ENCODE results near the gene AFF1. TPM values are rescaled to one million over a fixed set of nuclear protein-coding genes. Genes with fewer than 3 reads are reported as not detected.

AFF1 gene
- total RNA-seq, 1 experiment from 2014 or later, result 27.6 TPM

DNA sequence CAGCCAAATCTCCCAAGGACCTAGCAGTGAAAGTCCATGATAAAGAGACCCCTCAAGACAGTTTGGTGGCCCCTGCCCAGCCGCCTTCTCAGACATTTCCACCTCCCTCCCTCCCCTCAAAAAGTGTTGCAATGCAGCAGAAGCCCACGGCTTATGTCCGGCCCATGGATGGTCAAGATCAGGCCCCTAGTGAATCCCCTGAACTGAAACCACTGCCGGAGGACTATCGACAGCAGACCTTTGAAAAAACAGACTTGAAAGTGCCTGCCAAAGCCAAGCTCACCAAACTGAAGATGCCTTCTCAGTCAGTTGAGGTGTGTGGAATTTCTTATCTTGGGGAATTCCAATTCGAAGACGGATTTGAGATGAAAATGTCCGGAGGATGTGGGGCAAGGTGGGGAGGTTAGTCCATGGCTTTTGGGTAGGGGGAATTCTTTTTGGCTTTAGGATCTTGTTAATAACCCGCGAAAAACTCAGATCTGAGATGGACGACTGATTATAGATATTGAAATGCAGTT is 112.5 kb downstream of the AFF1 start:
- H3K27me3 ChIP-seq (ENCODE audit: control insufficient read depth, insufficient read depth, low read length), result no peaks in the 10 kb centered on the region
- H3K36me3 ChIP-seq (replicated peaks; ENCODE audit: control insufficient read depth, insufficient read depth, low read length), result peaks cover 7% of the 10 kb centered on the region
- no peak overlapping the region for H3K4me3 ChIP-seq (ENCODE audit: insufficient read depth, low read depth, low read length)
- no peak for DNase-seq

DNA sequence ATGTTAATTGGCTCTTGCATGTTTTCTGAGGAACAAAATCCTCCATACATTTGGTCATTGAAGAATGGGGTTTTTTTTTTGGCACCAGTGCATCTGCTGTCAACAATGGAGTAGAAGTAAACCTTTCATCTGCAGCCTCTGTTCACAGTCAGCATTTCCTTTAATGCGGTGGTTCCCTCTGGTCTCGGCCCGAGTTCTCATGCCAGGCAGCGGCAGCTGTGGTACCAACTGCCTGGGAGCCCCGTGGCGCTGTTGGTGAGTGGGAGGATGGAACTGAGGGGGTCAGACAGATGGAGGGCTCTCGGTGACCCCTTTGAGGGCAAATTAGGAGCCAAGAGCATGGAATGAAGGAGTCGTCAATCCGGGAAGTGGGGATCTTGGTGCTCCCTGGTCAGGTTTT is 114.7 kb downstream of the AFF1 start:
- H3K36me3 ChIP-seq (replicated peaks; ENCODE audit: control insufficient read depth, insufficient read depth, low read length), result peaks cover 7% of the 10 kb centered on the region
- H3K4me3 ChIP-seq (ENCODE audit: insufficient read depth, low read depth, low read length), result no peak overlapping the region
- no peaks in the 10 kb centered on the region for H3K27me3 ChIP-seq (ENCODE audit: control insufficient read depth, insufficient read depth, low read length)
- no peak for DNase-seq

DNA sequence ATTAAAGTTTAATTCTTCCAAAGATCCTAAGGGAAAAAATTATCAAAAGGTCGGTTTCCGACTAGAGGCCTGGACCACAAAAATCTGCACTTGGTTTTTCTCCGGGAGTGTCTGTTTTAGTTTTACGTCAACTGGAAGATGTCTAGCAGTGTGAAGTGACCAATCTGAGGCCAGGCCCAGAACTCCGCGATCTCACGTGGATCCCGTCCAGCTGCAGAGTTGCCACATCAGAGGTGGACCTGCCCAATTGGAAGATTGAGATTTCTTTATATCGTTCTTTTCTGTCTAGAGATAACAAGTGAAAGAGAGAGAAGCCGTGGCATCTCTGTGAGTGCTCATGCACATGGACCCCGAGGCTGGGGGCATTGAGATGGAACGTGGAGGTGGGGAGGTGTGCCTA is 115.8 kb downstream of the AFF1 start:
- H3K36me3 ChIP-seq (replicated peaks; ENCODE audit: control insufficient read depth, insufficient read depth, low read length), result peaks cover 7% of the 10 kb centered on the region

DNA sequence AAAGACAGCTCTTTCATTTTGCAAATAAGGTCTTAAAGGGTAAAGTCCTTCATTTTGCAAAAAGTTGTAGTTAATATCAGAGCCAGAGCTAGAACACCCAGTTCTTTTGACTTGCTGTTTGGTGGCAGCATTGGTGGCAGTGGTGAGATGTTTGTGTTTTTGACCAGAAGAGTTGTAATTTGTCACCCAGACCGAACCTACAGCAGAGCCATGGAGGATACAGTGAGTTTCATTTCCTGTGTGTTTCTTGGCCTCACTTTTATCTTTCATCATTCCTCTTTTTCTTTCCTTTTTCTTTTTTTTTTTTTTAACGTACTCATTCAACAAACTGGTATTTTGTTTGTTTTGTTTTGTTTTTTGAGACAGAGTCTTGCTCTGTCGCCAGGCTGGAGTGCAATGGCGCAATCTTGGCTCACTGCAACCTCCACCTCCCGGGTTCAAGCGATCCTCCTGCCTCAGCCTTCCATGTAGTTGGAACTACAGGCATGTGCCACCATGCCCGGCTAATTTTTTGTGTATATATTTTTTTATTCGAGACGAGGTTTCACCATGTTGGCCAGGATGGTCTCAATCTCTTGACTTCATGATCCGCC is 116.4 kb downstream of the AFF1 start:
- DNase-seq, result no peak
- Histone ChIP-seq H3K36me3 (replicated peaks; ENCODE audit: control insufficient read depth, insufficient read depth, low read length) (peaks cover 7% of the 10 kb centered on the region), H3K4me3 (ENCODE audit: insufficient read depth, low read depth, low read length) (no peak overlapping the region), H3K27me3 (ENCODE audit: control insufficient read depth, insufficient read depth, low read length) (no peaks in the 10 kb centered on the region)

More for the DNA sequence above, 115.8 kb downstream of the AFF1 start:
- H3K4me3 ChIP-seq (ENCODE audit: insufficient read depth, low read depth, low read length), result no peak overlapping the region
- DNase-seq, result no peak
- no peaks in the 10 kb centered on the region for H3K27me3 ChIP-seq (ENCODE audit: control insufficient read depth, insufficient read depth, low read length)

DNA sequence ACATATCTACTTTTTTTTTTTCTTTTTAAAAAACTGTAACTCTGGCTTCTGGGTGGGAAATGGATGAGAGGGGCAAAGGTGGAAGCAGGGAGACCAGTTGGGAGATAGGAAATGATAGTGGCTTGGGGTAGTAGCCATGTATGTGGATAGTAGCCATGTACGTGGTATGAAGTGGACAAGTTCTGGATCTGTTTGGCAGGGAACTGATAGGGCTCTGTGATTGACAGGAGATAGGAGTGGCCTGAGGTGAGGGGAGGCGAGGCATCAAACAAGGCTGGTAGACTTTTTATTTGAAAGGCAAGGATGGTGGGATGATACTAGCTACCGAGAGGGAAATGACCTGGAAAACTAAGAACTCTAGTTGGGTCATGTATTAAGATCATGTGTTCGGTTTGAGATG is 117.8 kb downstream of the AFF1 start:
- no peak for DNase-seq
- Histone ChIP-seq H3K4me3 (ENCODE audit: insufficient read depth, low read depth, low read length) (no peak overlapping the region), H3K27me3 (ENCODE audit: control insufficient read depth, insufficient read depth, low read length) (no peaks in the 10 kb centered on the region), H3K36me3 (replicated peaks; ENCODE audit: control insufficient read depth, insufficient read depth, low read length) (peaks cover 2% of the 10 kb centered on the region; the same call in 1 of the 2 replicates)

DNA sequence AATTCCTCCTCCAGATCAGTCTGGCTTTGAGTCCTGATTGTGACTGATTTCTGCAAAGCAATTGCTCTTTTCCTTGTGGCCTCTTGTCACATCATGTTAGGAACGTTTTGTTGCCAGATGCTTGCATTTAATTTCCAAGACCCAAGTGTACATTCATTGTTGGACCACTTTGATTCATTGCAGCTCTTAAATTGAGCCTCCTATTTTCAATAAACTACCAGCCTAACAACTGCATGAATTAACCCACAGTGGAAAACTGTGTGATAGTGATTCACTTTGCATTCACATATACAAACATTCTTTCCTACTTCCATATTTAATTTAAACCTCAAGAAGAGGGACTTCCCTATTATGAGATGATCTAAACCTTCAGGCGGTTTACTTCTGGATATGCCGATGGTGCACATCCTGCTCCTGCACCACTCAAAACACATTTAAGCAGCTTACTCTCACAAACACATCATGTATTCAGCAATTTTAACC is 118.4 kb downstream of the AFF1 start:
- H3K4me3 ChIP-seq (ENCODE audit: insufficient read depth, low read depth, low read length), result no peak overlapping the region
- H3K27me3 ChIP-seq (ENCODE audit: control insufficient read depth, insufficient read depth, low read length), result no peaks in the 10 kb centered on the region
- no peak for DNase-seq
- peaks cover 2% of the 10 kb centered on the region; the same call in 1 of the 2 replicates for H3K36me3 ChIP-seq (replicated peaks; ENCODE audit: control insufficient read depth, insufficient read depth, low read length)

DNA sequence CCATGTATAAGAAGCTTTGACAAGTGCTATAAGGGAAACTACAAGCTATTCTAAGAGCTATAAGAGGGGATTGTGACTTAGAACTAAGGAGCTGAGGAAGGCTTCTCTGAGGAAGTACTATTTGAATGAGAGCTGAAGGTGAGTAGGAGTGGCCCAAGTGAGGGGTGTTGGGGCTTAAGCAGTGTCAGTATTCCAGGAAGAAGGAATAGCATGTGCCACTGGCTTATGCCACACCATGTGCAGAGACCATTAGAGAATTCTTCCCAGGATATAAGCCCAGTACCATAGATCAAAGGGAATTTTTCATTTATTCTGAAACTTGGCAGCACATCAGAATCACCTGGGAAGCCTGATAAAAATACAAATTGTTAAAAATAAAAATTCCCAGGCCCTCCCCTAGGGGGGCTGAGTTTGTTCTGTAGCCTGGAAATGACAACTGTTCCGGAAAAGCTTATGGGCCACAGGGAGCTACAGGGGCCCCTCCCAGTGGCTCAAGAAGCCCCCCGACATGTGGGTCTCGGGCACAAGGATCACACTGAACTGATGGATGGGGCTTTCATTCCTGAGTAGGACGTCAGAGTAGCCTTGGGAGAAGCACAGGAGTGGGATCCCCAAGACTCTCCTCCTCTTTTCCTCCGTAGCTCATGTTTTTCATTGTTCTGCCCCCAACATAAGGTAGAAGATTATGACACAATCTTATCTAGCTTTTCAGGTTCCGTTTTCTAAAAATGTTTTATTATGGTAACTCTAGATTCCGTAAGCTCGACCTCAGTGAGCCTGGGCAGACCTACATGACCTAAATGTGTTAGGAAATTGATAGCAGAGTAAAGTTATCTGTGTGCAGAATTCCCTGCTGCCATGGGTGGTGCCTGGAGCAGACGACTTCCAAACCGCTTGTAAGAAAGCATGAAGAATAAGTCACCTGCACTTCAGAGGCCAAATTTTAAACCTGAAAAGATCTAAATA is 119.3 kb downstream of the AFF1 start:
- DNase-seq, result no peak
- Histone ChIP-seq H3K4me3 (ENCODE audit: insufficient read depth, low read depth, low read length) (no peak overlapping the region), H3K36me3 (replicated peaks; ENCODE audit: control insufficient read depth, insufficient read depth, low read length) (peaks cover 2% of the 10 kb centered on the region; the same call in 1 of the 2 replicates), H3K27me3 (ENCODE audit: control insufficient read depth, insufficient read depth, low read length) (no peaks in the 10 kb centered on the region)

DNA sequence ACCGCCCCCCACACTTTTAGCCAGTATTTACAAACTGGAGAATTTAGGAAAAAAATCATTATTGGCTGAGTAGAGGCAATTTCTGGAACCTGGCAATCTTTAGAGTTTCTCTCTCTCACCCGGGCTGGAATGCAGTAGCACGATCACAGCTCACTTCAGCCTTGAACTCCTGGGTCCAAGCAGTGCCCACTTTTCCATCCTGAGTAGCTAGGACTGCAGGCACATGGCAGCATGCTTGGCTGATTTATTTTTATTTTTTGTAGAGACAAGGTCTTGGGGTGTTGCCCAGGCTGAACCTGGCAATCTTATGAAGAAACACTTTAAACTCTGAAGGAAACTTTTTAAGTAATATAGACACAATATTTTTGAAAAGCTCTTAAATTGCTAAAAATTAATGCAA is 120.1 kb downstream of the AFF1 start:
- DNase-seq, result no peak
- no peak overlapping the region for H3K4me3 ChIP-seq (ENCODE audit: insufficient read depth, low read depth, low read length)
- H3K36me3 ChIP-seq (replicated peaks; ENCODE audit: control insufficient read depth, insufficient read depth, low read length), result no peaks in the 10 kb centered on the region; the same call in 1 of the 2 replicates
- no peaks in the 10 kb centered on the region for H3K27me3 ChIP-seq (ENCODE audit: control insufficient read depth, insufficient read depth, low read length)

DNA sequence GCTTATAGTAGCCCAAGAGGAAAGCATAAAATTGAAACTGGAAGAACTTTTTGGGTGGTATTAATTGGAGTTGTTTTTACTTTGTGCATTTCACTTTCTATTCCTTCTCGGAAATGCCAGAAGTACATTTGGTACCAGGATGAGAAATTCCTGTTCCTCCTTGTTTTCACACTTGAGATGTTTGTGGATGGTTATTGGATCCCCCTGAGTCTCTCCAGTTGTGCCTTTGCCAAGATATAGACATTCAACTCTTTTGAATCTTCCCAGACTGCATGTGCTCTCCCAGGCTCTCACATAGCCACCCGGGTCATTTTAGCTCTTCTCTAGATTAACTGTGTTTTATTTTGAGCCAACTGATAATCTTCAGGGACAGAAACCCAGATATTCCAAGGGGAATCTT is 120.5 kb downstream of the AFF1 start:
- no peak overlapping the region for H3K4me3 ChIP-seq (ENCODE audit: insufficient read depth, low read depth, low read length)
- no peaks in the 10 kb centered on the region; the same call in 1 of the 2 replicates for H3K36me3 ChIP-seq (replicated peaks; ENCODE audit: control insufficient read depth, insufficient read depth, low read length)
- no peaks in the 10 kb centered on the region for H3K27me3 ChIP-seq (ENCODE audit: control insufficient read depth, insufficient read depth, low read length)
- DNase-seq, result no peak

DNA sequence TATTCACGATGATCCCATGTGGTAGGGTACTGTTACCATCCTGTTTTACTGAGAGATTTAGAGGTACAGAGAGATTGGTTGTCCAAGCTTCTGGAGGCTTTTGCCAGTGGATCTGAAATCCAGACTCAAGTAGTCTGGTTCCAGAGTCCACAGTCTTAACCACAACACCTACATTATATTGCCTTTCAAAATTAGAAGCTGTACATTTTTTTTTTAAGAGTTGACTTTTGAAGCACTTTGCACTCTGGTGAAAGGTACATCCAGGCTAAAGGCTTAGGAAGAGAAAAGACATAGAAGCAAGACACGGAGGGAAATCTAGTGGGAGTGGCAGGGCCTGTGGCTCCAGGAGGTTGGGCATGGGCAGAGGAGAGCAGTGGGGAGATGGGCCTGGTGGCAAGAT is 122.1 kb downstream of the AFF1 start:
- Histone ChIP-seq H3K4me3 (ENCODE audit: insufficient read depth, low read depth, low read length) (no peak overlapping the region), H3K27me3 (ENCODE audit: control insufficient read depth, insufficient read depth, low read length) (no peaks in the 10 kb centered on the region), H3K36me3 (replicated peaks; ENCODE audit: control insufficient read depth, insufficient read depth, low read length) (no peaks in the 10 kb centered on the region; the same call in none of the 2 replicates)
- no peak for DNase-seq

DNA sequence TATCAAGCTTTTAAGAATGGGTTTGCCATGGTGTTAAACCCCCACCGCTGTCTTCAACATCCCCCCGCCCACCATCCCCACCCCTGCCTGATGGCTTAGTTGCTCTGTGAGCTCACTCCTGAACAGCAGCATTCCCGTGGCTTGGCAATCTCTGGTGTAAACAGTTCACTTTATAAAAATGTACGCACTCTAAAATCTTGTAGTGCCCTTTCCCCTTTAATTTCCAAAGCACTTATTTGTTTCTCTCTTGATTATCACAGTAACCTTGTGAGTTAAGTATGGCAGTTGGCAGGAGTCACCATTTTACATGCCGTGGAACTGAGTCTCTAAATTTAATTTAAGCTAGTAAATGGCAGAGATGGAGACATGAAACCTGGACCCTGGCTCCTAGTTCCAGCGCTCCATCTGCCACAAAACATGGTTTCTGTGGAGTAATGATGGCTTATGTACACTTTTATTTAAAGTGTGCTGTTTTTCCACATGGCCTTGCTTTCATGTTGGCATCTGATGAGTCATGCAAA is 123.1 kb downstream of the AFF1 start:
- Histone ChIP-seq H3K27me3 (ENCODE audit: control insufficient read depth, insufficient read depth, low read length) (no peaks in the 10 kb centered on the region), H3K36me3 (replicated peaks; ENCODE audit: control insufficient read depth, insufficient read depth, low read length) (no peaks in the 10 kb centered on the region; the same call in none of the 2 replicates), H3K4me3 (ENCODE audit: insufficient read depth, low read depth, low read length) (no peak overlapping the region)
- no peak for DNase-seq

DNA sequence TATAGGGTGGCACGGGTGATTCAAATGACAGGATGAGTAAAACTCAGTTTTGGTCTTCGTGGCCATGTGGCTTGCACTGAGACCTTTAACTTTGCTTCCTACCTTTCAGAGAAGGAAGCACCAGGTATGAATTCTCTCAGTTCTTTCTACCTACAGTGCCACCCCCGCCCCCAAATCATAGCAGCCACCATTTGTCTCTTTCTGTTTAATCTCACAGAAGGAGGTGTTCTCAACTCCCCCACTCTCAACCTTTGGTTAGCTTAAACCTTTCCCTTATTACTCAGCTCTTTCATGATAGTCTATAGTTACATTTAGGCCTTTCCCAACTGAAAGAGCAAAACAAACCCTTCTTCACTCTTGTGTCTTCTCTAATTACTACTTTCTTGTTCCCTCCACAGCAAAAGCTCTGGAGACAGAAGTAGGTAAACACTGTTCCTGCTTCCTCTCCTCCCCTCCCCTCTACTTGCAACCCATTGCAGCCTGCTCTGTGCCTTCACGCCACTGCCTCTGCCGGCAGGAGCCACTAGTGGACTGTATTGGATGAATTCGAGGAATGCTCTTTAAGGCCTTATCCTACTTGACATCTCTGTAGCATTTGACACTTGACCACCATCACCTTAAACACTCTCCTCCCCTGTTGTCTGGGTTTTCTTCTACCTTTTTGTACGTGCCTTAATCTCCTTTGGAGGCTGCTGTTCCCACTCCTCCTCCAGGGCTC is 123.7 kb downstream of the AFF1 start:
- H3K36me3 ChIP-seq (replicated peaks; ENCODE audit: control insufficient read depth, insufficient read depth, low read length), result no peaks in the 10 kb centered on the region; the same call in none of the 2 replicates
- no peaks in the 10 kb centered on the region for H3K27me3 ChIP-seq (ENCODE audit: control insufficient read depth, insufficient read depth, low read length)
- peak; percentile 60 for DNase-seq
- no peak overlapping the region for H3K4me3 ChIP-seq (ENCODE audit: insufficient read depth, low read depth, low read length)

DNA sequence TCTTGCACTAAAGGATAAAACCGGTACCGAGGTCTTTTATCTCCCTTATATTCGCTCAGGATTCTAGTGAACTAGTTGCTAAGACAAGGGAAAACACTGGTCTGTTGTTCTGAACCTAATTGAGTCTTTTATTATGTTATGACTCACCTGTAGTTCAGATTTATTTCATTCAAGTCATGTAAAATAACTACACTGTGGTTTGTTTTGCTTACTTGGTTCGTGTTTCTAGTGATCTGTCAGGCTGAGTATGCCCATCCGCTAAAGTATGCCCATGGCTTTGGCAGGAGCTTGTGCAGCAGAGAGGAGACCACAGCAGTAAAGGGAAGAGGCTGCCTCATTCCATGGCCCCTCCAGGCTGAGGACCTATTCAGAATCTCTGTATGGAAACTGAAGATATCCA is 126.1 kb downstream of the AFF1 start:
- H3K4me3 ChIP-seq (ENCODE audit: insufficient read depth, low read depth, low read length), result no peak overlapping the region
- no peak for DNase-seq
- no peaks in the 10 kb centered on the region; the same call in none of the 2 replicates for H3K36me3 ChIP-seq (replicated peaks; ENCODE audit: control insufficient read depth, insufficient read depth, low read length)
- H3K27me3 ChIP-seq (ENCODE audit: control insufficient read depth, insufficient read depth, low read length), result no peaks in the 10 kb centered on the region

DNA sequence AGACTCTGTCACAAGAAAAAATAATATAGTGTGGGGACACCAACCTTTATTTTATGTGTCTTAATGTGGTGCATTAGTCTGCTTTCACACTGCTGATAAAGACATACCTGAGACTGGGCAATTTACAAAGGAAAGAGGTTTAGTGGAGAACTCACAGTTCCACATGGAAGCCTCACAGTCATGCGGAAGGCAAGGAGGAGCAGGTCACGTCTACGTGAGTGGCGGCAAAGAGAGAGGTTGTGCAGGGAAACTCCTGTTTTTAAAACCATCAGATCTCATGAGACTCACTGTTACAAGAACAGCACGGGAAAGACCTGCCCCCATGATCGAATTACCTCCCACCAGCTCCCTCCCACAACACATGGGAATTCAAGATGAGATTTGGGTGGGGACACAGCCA is 130.2 kb downstream of the AFF1 start:
- Histone ChIP-seq H3K27me3 (ENCODE audit: control insufficient read depth, insufficient read depth, low read length) (no peaks in the 10 kb centered on the region), H3K4me3 (ENCODE audit: insufficient read depth, low read depth, low read length) (no peak overlapping the region), H3K36me3 (replicated peaks; ENCODE audit: control insufficient read depth, insufficient read depth, low read length) (no peaks in the 10 kb centered on the region; the same call in 1 of the 2 replicates)
- DNase-seq, result no peak

Measured in H7 (cell line).